ENCODE measurements around the gene TEKT3.

Gene TEKT3

GRCh38 chr17:15263206-15263579, 78.2 kb downstream of the TEKT3 start:
- Histone ChIP-seq H3K27me3 (ENCODE audit: low read depth, low read length) (no peaks in the 10 kb centered on the region), H3K4me2 (ENCODE audit: low read length) (no peak overlapping the region), H3K27ac (ENCODE audit: low read length) (no peak overlapping the region)

GRCh38 chr17:15262291-15263205, 78.8 kb downstream of the TEKT3 start:
- Histone ChIP-seq H3K27ac (ENCODE audit: low read length) (no peak overlapping the region), H3K9ac (ENCODE audit: low read length) (no peak overlapping the region), H4K20me1 (ENCODE audit: insufficient read depth, low read length) (no peaks in the 10 kb centered on the region), H3K36me3 (replicated peaks; ENCODE audit: low read depth, low read length) (no peaks in the 10 kb centered on the region), H3K4me2 (ENCODE audit: low read length) (no peak overlapping the region), H3K4me3 (ENCODE audit: low read length) (no peak overlapping the region), H3K9me3 (ENCODE audit: insufficient read depth, low read length) (no peaks in the 10 kb centered on the region), H3K79me2 (ENCODE audit: low read length) (no peaks in the 10 kb centered on the region), H2AFZ (ENCODE audit: low read depth, low read length) (no peak overlapping the region), H3K27me3 (ENCODE audit: low read depth, low read length) (no peaks in the 10 kb centered on the region), H3K4me1 (ENCODE audit: low read length) (peaks cover under 1% of the 10 kb centered on the region; the same call in 1 of the 2 replicates)
- no peak for TF ChIP-seq EZH2phosphoT487 (IDR thresholded peaks at IDR 0.05; ENCODE audit: low read depth)

More at GRCh38 chr17:15263206-15263579, 78.2 kb downstream of the TEKT3 start:
- Histone ChIP-seq H4K20me1 (ENCODE audit: insufficient read depth, low read length) (no peaks in the 10 kb centered on the region), H2AFZ (ENCODE audit: low read depth, low read length) (no peak overlapping the region), H3K9me3 (ENCODE audit: insufficient read depth, low read length) (no peaks in the 10 kb centered on the region), H3K4me1 (ENCODE audit: low read length) (no peaks in the 10 kb centered on the region; the same call in 1 of the 2 replicates), H3K36me3 (replicated peaks; ENCODE audit: low read depth, low read length) (no peaks in the 10 kb centered on the region), H3K79me2 (ENCODE audit: low read length) (no peaks in the 10 kb centered on the region), H3K9ac (ENCODE audit: low read length) (no peak overlapping the region), H3K4me3 (ENCODE audit: low read length) (no peak overlapping the region)
- no peak for TF ChIP-seq CTCF (IDR thresholded peaks at IDR 0.05; ENCODE audit: low read depth, low read length)
- no peak for TF ChIP-seq EZH2phosphoT487 (IDR thresholded peaks at IDR 0.05; ENCODE audit: low read depth)

GRCh38 chr17:15261802-15262290, 79.6 kb downstream of the TEKT3 start:
- no peak overlapping the region for H3K27ac ChIP-seq (ENCODE audit: low read length)
- H3K4me3 ChIP-seq (ENCODE audit: low read length), result no peak overlapping the region
- no peaks in the 10 kb centered on the region for H4K20me1 ChIP-seq (ENCODE audit: insufficient read depth, low read length)
- no peak overlapping the region for H2AFZ ChIP-seq (ENCODE audit: low read depth, low read length)
- TF ChIP-seq CTCF (IDR thresholded peaks at IDR 0.05; ENCODE audit: low read depth, low read length) (no peak), EZH2phosphoT487 (IDR thresholded peaks at IDR 0.05; ENCODE audit: low read depth) (no peak)
- H3K4me1 ChIP-seq (ENCODE audit: low read length), result peaks cover 7% of the 10 kb centered on the region; the same call in 1 of the 2 replicates
- H3K9me3 ChIP-seq (ENCODE audit: insufficient read depth, low read length), result no peaks in the 10 kb centered on the region
- H3K36me3 ChIP-seq (replicated peaks; ENCODE audit: low read depth, low read length), result no peaks in the 10 kb centered on the region
- no peak overlapping the region for H3K4me2 ChIP-seq (ENCODE audit: low read length)
- no peaks in the 10 kb centered on the region for H3K27me3 ChIP-seq (ENCODE audit: low read depth, low read length)
- H3K9ac ChIP-seq (ENCODE audit: low read length), result no peak overlapping the region
- no peaks in the 10 kb centered on the region for H3K79me2 ChIP-seq (ENCODE audit: low read length)

GRCh38 chr17:15261258-15261801, 80.1 kb downstream of the TEKT3 start:
- Histone ChIP-seq H3K79me2 (ENCODE audit: low read length) (no peaks in the 10 kb centered on the region), H3K36me3 (replicated peaks; ENCODE audit: low read depth, low read length) (no peaks in the 10 kb centered on the region), H4K20me1 (ENCODE audit: insufficient read depth, low read length) (no peaks in the 10 kb centered on the region), H3K27me3 (ENCODE audit: low read depth, low read length) (no peaks in the 10 kb centered on the region), H3K27ac (ENCODE audit: low read length) (no peak overlapping the region), H3K4me3 (ENCODE audit: low read length) (peak overlapping the region; percentile 84; the same call in 1 of the 2 replicates), H2AFZ (ENCODE audit: low read depth, low read length) (peak overlapping the region; percentile 70; the same call in 1 of the 2 replicates), H3K9ac (ENCODE audit: low read length) (no peak overlapping the region), H3K9me3 (ENCODE audit: insufficient read depth, low read length) (no peaks in the 10 kb centered on the region), H3K4me2 (ENCODE audit: low read length) (peak overlapping the region; percentile 66), H3K4me1 (ENCODE audit: low read length) (peaks cover 7% of the 10 kb centered on the region; the same call in 1 of the 2 replicates)
- TF ChIP-seq EZH2phosphoT487 (IDR thresholded peaks at IDR 0.05; ENCODE audit: low read depth) (no peak), CTCF (IDR thresholded peaks at IDR 0.05; ENCODE audit: low read depth, low read length) (no peak)
